ENCODE measurements around the gene S1PR4.

GRCh38 chr19:3213159-3213558 lies 34.6 kb downstream of the S1PR4 start:
- TF ChIP-seq CTCF (IDR thresholded peaks at IDR 0.05) (no peak), POLR2A (IDR thresholded peaks at IDR 0.05) (no peak)
